ENCODE results near the gene EXD2. TPM values are rescaled to one million over a fixed set of nuclear protein-coding genes. Genes with fewer than 3 reads are reported as not detected.

EXD2 gene
- total and polyA plus RNA-seq, 10 of the 15 experiments (the other 5 are each of a cell fraction or from before 2014, with no cell fraction given) = 1.0 to 12.4 (median 4.6) TPM

GRCh38 chr14:69149461-69150244, 41.6 kb upstream of the EXD2 start:
- peaks cover 0 to 14% of the 10 kb centered on the region in 2 experiments; a peak in 2 of 4 replicates for H3K36me3 ChIP-seq (ENCODE audit: control insufficient read depth in 2 of 2, insufficient read depth in 2 of 2, low read length in 1 of 2)
- ATAC-seq (no peak), DNase-seq (ENCODE audit: low read depth, low spot score) (no peak), FAIRE-seq (no peak)
- 53% methylated on average over 2 of the region's 2 CpGs for WGBS (ENCODE audit: insufficient coverage, insufficient replicate concordance, low lambda C conversion rate, missing lambda C conversion rate)
- ChIA-PET POLR2A (interaction anchor here (0.5 kb wide), 1 partner anchor 39 kb away, joined by 3 read pairs; no protein-coding TSS in a partner anchor), CTCF (interaction anchor here (0.7 to 3.5 kb wide), 10 partner anchors 9 to 918 kb away, joined by 3 to 43 read pairs (median 6); no protein-coding TSS in a partner anchor), RAD21 (ENCODE audit: unreplicated experiment) (interaction anchor here (0.6 to 2.5 kb wide), 3 partner anchors 20 to 441 kb away, joined by 3 to 16 read pairs (median 3); no protein-coding TSS in a partner anchor), SMC1A (ENCODE audit: uncharacterized antibody, unreplicated experiment) (interaction anchor here (1.3 to 5.3 kb wide), 3 partner anchors 10 to 19 kb away, joined by 3 to 40 read pairs (median 11); no protein-coding TSS in a partner anchor)
- no peak overlapping the region for H2AFZ ChIP-seq (ENCODE audit: control insufficient read depth, low read depth, low read length)
- intact Hi-C loops (cut with micrococcal nuclease; ENCODE audit: unreplicated experiment) = loop anchor here (5.0 kb wide), 1 partner anchor 43 kb away; the partner anchor contains the start of gene EXD2
- H3K27me3 ChIP-seq (replicated peaks in 1 of 2; ENCODE audit: control insufficient read depth in 2 of 2, insufficient read depth in 2 of 2, low read length in 1 of 2) = no peaks in the 10 kb centered on the region
- H3K79me2 ChIP-seq (ENCODE audit: control insufficient read depth, insufficient read depth, low read length) = peaks cover 57% of the 10 kb centered on the region
- BruUV-seq (replicated peaks) = TSS peak; percentile 20
- H3K9me3 ChIP-seq (replicated peaks; ENCODE audit: control insufficient read depth, insufficient read depth, low read length) = no peaks in the 10 kb centered on the region
- no peaks in the 10 kb centered on the region for H4K20me1 ChIP-seq (ENCODE audit: control insufficient read depth, insufficient read depth)
- H3K4me1 ChIP-seq (ENCODE audit: control insufficient read depth, insufficient read depth, low read length) = peaks cover 8% of the 10 kb centered on the region; the same call in 1 of the 2 replicates
- H3K9ac ChIP-seq (ENCODE audit: control insufficient read depth, insufficient read depth, low read length) = peak overlapping the region; percentile 26; the same call in 1 of the 2 replicates
- H3K4me2 ChIP-seq (ENCODE audit: control insufficient read depth, insufficient read depth) = peak overlapping the region; percentile 48; the same call in 1 of the 2 replicates
- peak overlapping the region; percentile 27; the same call in 1 of the 2 replicates for H3K4me3 ChIP-seq
- in situ Hi-C loops (cut with MboI) = no loop called here
- H3K27ac ChIP-seq (ENCODE audit: control insufficient read depth, insufficient read depth) = peak overlapping the region; percentile 33; the same call in 1 of the 2 replicates
- no peak for TF ChIP-seq NR2C2 (IDR thresholded peaks at IDR 0.05; ENCODE audit: borderline replicate concordance, control insufficient read depth, insufficient read length, low read depth)
- TF ChIP-seq BRCA1 (IDR thresholded peaks at IDR 0.05; ENCODE audit: low read depth, low read length) = no peak
- no peak for TF ChIP-seq EED (IDR thresholded peaks at IDR 0.05; ENCODE audit: low read depth)
- no peak for TF ChIP-seq CEBPB (IDR thresholded peaks at IDR 0.05; ENCODE audit: borderline replicate concordance in 1 of 2, low read depth in 2 of 2, low read length in 2 of 2)
- no peak for TF ChIP-seq SMAD5 (IDR thresholded peaks at IDR 0.05; ENCODE audit: low read depth)
- TF ChIP-seq, protein P1, sequence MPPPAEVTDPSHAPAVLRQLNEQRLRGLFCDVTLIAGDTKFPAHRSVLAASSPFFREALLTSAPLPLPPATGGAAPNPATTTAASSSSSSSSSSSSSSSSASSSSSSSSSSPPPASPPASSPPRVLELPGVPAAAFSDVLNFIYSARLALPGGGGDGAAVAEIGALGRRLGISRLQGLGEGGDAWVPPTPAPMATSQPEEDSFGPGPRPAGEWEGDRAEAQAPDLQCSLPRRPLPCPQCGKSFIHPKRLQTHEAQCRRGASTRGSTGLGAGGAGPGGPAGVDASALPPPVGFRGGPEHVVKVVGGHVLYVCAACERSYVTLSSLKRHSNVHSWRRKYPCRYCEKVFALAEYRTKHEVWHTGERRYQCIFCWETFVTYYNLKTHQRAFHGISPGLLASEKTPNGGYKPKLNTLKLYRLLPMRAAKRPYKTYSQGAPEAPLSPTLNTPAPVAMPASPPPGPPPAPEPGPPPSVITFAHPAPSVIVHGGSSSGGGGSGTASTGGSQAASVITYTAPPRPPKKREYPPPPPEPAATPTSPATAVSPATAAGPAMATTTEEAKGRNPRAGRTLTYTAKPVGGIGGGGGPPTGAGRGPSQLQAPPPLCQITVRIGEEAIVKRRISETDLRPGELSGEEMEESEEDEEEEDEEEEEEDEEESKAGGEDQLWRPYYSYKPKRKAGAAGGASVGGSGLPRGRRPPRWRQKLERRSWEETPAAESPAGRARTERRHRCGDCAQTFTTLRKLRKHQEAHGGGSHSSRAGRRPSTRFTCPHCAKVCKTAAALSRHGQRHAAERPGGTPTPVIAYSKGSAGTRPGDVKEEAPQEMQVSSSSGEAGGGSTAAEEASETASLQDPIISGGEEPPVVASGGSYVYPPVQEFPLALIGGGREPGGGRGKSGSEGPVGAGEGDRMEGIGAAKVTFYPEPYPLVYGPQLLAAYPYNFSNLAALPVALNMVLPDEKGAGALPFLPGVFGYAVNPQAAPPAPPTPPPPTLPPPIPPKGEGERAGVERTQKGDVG (CRISPR knock-in tag; IDR thresholded peaks at IDR 0.05) = no peak
- TF ChIP-seq PAX5 (IDR thresholded peaks at IDR 0.05; ENCODE audit: borderline replicate concordance, low read depth, low read length) = no peak
- TF ChIP-seq, protein P2, sequence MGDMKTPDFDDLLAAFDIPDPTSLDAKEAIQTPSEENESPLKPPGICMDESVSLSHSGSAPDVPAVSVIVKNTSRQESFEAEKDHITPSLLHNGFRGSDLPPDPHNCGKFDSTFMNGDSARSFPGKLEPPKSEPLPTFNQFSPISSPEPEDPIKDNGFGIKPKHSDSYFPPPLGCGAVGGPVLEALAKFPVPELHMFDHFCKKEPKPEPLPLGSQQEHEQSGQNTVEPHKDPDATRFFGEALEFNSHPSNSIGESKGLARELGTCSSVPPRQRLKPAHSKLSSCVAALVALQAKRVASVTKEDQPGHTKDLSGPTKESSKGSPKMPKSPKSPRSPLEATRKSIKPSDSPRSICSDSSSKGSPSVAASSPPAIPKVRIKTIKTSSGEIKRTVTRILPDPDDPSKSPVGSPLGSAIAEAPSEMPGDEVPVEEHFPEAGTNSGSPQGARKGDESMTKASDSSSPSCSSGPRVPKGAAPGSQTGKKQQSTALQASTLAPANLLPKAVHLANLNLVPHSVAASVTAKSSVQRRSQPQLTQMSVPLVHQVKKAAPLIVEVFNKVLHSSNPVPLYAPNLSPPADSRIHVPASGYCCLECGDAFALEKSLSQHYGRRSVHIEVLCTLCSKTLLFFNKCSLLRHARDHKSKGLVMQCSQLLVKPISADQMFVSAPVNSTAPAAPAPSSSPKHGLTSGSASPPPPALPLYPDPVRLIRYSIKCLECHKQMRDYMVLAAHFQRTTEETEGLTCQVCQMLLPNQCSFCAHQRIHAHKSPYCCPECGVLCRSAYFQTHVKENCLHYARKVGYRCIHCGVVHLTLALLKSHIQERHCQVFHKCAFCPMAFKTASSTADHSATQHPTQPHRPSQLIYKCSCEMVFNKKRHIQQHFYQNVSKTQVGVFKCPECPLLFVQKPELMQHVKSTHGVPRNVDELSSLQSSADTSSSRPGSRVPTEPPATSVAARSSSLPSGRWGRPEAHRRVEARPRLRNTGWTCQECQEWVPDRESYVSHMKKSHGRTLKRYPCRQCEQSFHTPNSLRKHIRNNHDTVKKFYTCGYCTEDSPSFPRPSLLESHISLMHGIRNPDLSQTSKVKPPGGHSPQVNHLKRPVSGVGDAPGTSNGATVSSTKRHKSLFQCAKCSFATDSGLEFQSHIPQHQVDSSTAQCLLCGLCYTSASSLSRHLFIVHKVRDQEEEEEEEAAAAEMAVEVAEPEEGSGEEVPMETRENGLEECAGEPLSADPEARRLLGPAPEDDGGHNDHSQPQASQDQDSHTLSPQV (IDR thresholded peaks at IDR 0.05) = no peak
- TF ChIP-seq E2F8 (IDR thresholded peaks at IDR 0.05; ENCODE audit: low read depth, partially characterized antibody) = no peak
- no peak for TF ChIP-seq MEF2B (IDR thresholded peaks at IDR 0.05; ENCODE audit: partially characterized antibody, poor library complexity, severe bottlenecking)
